ENCODE data around the gene CD68.

The CD68 gene

GRCh38 chr17:7579001-7579833 is at the start of gene CD68:
Gene CD68 (plus strand): TSS chr17:7579638. CDS start chr17:7579678, 40 bp downstream.
- peak; percentile 64 to 80 for DNase-seq

- DNase-seq: no peak
Observed at GRCh38 chr17:7530023-7530900, 49.2 kb upstream of the CD68 start.

- no peak for DNase-seq
Observed at GRCh38 chr17:7538050-7538449, 41.4 kb upstream of the CD68 start.

GRCh38 chr17:7538891-7539545 is 40.4 kb upstream of the CD68 start:
- no peak for DNase-seq

GRCh38 chr17:7541074-7541621 is 38.3 kb upstream of the CD68 start:
- DNase-seq: no peak

- DNase-seq: no peak
Observed at GRCh38 chr17:7544911-7545310, 34.5 kb upstream of the CD68 start.

- DNase-seq: peak; percentile 37 to 52
Observed at GRCh38 chr17:7548585-7549400, 30.6 kb upstream of the CD68 start, which contains the start of gene TNFSF12. Gene TNFSF12 (plus strand): TSS chr17:7549058. CDS start chr17:7549154, 96 bp downstream.

GRCh38 chr17:7549401-7550055 is 29.9 kb upstream of the CD68 start:
- DNase-seq: peak in 1 of 2 experiments; percentile 47

- DNase-seq: no peak
Observed at GRCh38 chr17:7550344-7550743, 29.1 kb upstream of the CD68 start.

GRCh38 chr17:7551396-7551795 is 28.0 kb upstream of the CD68 start:
- no peak for DNase-seq

GRCh38 chr17:7552621-7553051 is 26.8 kb upstream of the CD68 start:
- no peak for DNase-seq

- DNase-seq: no peak
Observed at GRCh38 chr17:7553356-7553755, 26.1 kb upstream of the CD68 start.

GRCh38 chr17:7555320-7555948 is 24.0 kb upstream of the CD68 start:
- no peak for DNase-seq

GRCh38 chr17:7556627-7557026 is 22.8 kb upstream of the CD68 start:
- DNase-seq: no peak

- DNase-seq: no peak
Observed at GRCh38 chr17:7557147-7557764, 22.2 kb upstream of the CD68 start.

- DNase-seq: no peak
Observed at GRCh38 chr17:7557775-7558543, 21.5 kb upstream of the CD68 start.

GRCh38 chr17:7558544-7559319 is 20.7 kb upstream of the CD68 start, which contains the start of gene TNFSF13:
Gene TNFSF13 (plus strand): TSS chr17:7558750. CDS start chr17:7559040, 290 bp downstream.
- DNase-seq: no peak

GRCh38 chr17:7559320-7560171 is 19.9 kb upstream of the CD68 start:
- DNase-seq: no peak
